ENCODE results near the gene MIA3.

Gene MIA3

GRCh38 chr1:222620566-222620965 is 2.7 kb downstream of the MIA3 start:
- DNase-seq (ENCODE audit: extremely low read depth in 1 of 2, low read depth in 1 of 2): no peak

- no peak for DNase-seq (ENCODE audit: extremely low read depth in 1 of 2, low read depth in 1 of 2)
Measured at GRCh38 chr1:222622765-222623164, 4.9 kb downstream of the MIA3 start.

DNA sequence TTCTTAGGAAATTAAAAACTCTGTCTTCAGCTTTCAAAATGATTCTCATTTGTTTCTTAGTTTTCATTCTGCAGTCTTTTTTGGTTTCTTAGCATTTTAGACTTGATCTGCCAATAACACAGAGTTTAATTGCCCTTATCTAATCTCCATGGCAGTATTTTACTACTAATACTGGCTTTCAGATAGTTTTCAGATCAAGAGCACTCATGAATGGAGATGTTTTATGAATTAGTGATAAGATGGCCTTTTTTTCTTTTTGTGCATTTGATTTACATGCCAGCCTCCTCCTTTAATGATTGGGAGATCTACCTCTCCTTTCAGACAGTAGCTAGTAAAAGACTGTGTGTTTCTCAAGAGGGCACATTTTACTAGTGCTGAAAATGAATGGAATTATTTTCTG is 5.6 kb downstream of the MIA3 start:
- DNase-seq (ENCODE audit: extremely low read depth in 1 of 2, low read depth in 1 of 2): no peak

- no peak for DNase-seq (ENCODE audit: extremely low read depth in 1 of 2, low read depth in 1 of 2)
Measured at GRCh38 chr1:222624214-222624613, 6.3 kb downstream of the MIA3 start.

GRCh38 chr1:222627232-222627631 is 9.3 kb downstream of the MIA3 start:
- DNase-seq (ENCODE audit: extremely low read depth in 1 of 2, low read depth in 1 of 2): no peak

DNA sequence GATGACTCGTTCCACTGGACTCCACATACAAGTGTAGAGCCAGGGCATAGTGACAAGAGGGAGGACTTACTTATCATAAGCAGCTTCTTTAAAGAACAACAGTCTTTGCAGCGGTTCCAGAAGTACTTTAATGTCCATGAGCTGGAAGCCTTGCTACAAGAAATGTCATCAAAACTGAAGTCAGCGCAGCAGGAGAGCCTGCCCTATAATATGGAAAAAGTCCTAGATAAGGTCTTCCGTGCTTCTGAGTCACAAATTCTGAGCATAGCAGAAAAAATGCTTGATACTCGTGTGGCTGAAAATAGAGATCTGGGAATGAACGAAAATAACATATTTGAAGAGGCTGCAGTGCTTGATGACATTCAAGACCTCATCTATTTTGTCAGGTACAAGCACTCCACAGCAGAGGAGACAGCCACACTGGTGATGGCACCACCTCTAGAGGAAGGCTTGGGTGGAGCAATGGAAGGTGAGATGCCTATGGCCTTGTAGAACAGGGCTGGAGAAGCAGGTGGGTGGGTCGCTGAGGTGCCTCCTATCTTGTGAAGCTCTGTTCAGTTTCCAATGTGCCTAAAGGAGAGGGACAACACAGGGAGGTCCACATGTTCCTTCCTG is 12.1 kb downstream of the MIA3 start:
- no peak for DNase-seq (ENCODE audit: extremely low read depth in 1 of 2, low read depth in 1 of 2)

DNA sequence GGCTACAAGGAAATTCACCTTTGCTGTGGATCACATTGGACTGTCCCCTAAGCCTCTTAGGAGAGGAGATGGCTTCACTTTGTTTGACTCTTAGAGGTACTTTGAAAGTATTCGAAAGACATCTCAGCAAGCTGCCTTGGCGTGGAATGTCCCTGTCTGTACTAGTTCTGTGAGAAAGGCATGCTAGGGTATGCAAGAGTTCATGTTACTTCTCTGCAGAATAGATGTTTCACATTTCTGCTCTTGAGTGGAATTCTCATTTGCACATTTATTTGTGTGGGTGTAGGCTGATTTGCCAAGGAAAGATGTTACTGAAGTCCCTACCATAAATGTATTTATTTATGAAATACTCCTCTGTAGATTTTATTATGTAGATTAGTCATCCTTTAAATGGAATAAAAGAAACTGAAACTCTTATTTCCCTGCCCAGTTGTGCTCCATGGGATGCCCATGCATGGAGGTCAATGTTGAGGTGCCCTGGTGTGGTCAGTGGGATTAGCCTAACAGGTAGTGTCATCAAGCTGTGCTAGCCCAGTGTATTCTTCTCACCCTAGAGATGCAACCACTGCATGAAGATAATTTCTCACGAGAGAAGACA is 13.8 kb downstream of the MIA3 start:
- DNase-seq (ENCODE audit: extremely low read depth in 1 of 2, low read depth in 1 of 2): no peak

GRCh38 chr1:222632749-222633148 is 14.9 kb downstream of the MIA3 start:
- no peak for DNase-seq (ENCODE audit: extremely low read depth in 1 of 2, low read depth in 1 of 2)

DNA sequence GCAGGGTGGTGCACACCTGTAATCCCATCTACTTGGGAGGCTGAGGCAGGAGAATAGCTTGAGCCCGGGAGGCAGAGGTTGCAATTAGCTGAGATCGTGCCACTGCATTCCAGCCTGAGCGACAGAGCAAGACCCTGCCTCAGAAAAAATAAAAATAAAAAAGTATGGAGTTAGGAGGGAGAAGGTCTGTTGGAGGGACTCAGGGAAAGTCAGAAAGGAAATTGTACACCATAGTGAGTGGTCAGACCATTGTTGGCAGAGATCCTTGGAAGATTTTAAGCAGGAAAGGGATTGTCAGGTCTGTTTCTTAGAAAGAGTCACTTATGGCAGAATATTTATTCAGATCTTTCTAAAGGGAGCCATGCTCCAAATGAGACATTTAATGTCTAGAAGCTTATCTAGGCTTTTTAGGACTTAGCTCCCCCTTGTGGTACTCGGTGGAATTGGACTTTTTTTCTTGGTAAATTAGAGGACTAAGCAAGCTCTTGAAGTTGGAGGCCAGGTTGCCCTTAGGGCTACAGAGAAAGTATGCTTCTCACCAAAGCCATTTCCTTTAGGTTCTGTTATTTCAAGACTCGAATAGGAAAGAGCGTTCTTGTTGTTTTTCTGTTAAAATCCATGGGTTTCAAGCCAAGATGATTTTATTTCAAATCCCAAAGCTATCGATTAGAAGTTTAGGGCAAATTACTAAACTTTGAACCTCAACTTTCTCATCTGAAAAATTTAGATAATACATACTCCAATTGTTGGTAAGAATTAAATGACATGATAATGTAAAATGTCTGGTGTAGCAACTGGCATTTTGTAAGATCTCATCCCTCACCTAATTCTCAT is 16.5 kb downstream of the MIA3 start:
- DNase-seq (ENCODE audit: extremely low read depth in 1 of 2, low read depth in 1 of 2): peak; percentile 30 to 38

DNA sequence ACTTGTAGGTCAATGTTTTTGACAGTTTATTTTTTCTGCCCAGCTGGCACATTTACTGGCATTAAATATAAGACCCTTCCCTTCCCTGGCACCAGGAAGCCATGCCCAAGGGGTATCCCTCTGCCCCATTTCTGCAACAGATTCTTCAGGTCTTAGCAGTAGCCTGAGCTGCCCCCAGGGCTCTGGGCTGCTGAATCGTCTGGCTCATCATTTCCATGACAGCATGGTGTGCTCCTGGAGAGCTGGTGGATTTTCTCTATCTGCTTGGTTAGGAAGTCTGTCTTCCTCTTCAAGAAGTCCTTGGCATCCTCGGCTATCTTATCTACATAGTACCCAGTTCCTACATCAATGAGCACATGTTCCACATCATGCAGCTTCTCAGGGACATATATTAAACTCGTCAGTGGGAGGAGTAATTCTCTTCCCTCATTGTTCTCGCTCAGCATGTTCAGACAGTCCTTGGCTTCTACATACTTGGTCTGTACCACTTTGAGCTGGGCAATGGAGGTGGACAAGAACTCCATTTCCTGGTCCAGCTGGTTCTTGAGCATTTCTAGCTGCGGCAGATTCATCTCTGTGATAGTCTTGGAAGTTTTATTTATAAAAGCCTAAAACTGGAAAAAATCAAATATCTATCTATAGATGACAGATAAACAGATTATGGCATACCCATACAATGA is 23.5 kb downstream of the MIA3 start:
- no peak for DNase-seq (ENCODE audit: extremely low read depth in 1 of 2, low read depth in 1 of 2)

- DNase-seq (ENCODE audit: extremely low read depth in 1 of 2, low read depth in 1 of 2): no peak
Measured at GRCh38 chr1:222642468-222642867, 24.6 kb downstream of the MIA3 start.

- no peak for DNase-seq (ENCODE audit: extremely low read depth in 1 of 2, low read depth in 1 of 2)
Measured at GRCh38 chr1:222643606-222643937, 25.7 kb downstream of the MIA3 start.

- peak; percentile 91 to 92 for DNase-seq (ENCODE audit: extremely low read depth in 1 of 2, low read depth in 1 of 2)
Measured at GRCh38 chr1:222643938-222644635, 26.2 kb downstream of the MIA3 start.

DNA sequence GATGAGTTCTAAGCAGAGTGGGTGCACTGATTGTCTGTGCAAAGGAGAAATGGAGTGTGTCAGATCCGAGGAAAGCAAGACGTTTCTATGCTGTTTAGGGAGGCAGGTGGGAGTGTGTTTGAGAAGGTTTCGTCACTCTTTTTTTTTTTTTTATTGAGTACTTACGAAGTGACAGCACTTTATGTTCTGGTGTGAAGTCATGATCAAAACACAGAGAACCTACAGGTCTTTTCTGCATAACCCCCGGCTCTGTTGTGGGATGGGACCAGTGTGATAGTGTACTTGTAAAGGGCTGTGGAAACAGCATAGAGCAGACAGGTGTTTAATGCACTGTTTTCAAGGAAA is 26.7 kb downstream of the MIA3 start:
- peak in 1 of 2 donors; percentile 23 for DNase-seq (ENCODE audit: extremely low read depth in 1 of 2, low read depth in 1 of 2)

GRCh38 chr1:222652676-222653075 is 34.8 kb downstream of the MIA3 start:
- DNase-seq (ENCODE audit: extremely low read depth in 1 of 2, low read depth in 1 of 2): no peak

DNA sequence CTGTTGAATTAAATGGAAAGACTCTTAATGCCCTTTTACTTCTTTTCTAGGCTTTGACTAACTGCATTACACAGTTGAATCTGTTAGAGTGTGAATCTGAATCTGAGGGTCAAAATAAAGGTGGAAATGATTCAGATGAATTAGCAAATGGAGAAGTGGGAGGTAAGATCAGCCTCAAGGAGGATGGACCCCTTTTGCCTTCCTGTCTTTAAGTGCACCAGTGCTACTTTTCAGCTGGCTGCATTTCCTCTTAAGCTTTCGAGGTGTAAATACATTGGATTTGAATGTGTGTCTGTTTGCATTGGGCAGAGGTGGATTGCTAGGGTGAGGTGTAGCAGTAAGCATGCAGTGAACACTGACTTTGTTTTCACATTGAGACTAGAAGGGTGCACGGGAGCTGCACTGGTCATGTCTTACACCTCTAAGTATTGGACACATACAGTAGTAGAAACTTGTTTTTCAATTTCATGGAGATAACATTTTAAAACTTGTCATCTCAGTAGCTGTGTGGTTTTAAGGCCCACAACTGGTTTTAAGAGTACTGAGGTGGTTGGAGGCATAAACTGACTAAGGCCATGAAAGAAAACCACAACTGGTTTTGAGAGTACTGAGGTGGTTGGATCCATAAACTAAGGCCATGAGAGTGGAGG is 35.4 kb downstream of the MIA3 start:
- DNase-seq (ENCODE audit: extremely low read depth in 1 of 2, low read depth in 1 of 2): no peak

DNA sequence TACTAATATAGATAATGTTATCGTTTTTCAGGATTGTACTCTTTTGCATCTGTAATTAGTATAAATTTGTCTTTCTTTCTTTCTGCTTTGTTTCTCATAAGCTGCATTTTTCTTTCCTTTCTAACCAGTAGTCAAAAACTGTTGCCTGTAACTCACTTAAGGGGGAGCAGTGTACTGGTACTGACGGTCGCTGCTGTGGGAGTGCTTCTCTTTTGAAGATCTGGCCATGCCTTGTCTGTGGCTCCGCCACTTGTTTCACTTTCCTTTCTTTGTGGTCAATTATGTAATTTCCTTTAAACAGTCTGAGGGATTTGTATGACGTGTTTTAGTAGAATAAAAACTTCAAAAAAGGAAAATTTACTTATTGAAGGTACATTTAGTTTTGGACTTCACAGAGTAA is 37.0 kb downstream of the MIA3 start:
- peak; percentile 49 to 58 for DNase-seq (ENCODE audit: extremely low read depth in 1 of 2, low read depth in 1 of 2)

DNA sequence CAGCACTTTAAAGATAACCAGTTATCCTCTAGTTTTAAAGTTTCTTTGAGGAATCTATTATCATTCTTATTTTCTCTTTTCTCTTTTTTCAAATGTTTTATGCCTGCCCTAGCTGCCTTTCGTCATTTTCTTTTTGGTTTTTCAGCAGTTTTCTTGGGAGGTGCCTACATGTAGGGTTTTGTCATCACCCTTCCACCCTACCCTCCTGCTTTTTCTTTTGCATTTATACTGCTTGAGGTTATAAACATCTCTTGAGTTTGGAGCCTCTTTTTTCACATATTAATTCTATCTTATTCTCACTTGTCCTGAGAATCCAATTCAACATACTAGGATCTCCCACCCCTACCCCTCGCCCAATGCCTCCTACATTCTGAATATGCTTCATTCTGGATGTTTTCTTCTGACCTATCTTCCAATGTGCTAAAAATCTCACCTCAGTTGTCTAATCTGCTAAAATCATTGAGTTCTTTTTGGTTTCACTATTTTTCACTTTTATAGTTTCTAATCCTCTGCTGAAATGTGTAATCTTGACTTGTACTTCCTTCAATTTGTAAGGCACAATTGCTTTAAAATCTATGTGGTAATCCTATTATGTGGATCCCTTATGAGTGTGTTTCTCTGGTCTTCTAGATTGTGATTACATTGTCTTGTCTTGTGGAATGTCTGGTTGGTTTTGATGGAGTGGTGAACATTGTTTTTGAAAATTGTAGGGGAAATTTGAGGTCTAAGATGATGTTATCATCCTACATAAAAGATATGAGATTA is 38.7 kb downstream of the MIA3 start:
- no peak for DNase-seq (ENCODE audit: extremely low read depth in 1 of 2, low read depth in 1 of 2)

GRCh38 chr1:222657899-222658298 is 40.0 kb downstream of the MIA3 start:
- no peak for DNase-seq (ENCODE audit: extremely low read depth in 1 of 2, low read depth in 1 of 2)

GRCh38 chr1:222663431-222663934 is 45.6 kb downstream of the MIA3 start:
- DNase-seq (ENCODE audit: extremely low read depth in 1 of 2, low read depth in 1 of 2): no peak
